GM19239 (cell line): ENCODE results near the gene DLL1.
"Not testable (repeated sequence)": the region's sequence is repeated elsewhere in the genome, so short reads cannot be mapped to it uniquely, and the experiment has no call there.

ENCODE experiments used
- DNase-seq: peaks from one replicate; pipeline ENCODE4 v3.0.0; 2011; ENCODE audit warnings: low spot score; ENCODE audit not compliant: insufficient read length
- FAIRE-seq: peaks from 2 replicates; lab custom pipeline; 2011; peaks lifted over from hg19 to GRCh38; lab: Jason Lieb, UNC

Gene DLL1

GRCh38 chr6:170270984-170271593 is 19.8 kb downstream of the DLL1 start:
- DNase-seq (no peak), FAIRE-seq (no peak)

- FAIRE-seq = no peak
Observed at GRCh38 chr6:170269846-170270541, 20.9 kb downstream of the DLL1 start.

GRCh38 chr6:170269151-170269845 is 21.6 kb downstream of the DLL1 start:
- FAIRE-seq = no peak
- no peak for DNase-seq

More at GRCh38 chr6:170269846-170270541, 20.9 kb downstream of the DLL1 start:
- DNase-seq = no peak

- DNase-seq = no peak
- FAIRE-seq = no peak
Observed at GRCh38 chr6:170268216-170269129, 22.4 kb downstream of the DLL1 start.

- FAIRE-seq = no peak
Observed at GRCh38 chr6:170267688-170268087, 23.2 kb downstream of the DLL1 start.

GRCh38 chr6:170266061-170266825 is 24.6 kb downstream of the DLL1 start:
- no peak for DNase-seq

More at GRCh38 chr6:170267688-170268087, 23.2 kb downstream of the DLL1 start:
- DNase-seq = no peak

GRCh38 chr6:170265655-170266054 is 25.2 kb downstream of the DLL1 start:
- DNase-seq = no peak
- FAIRE-seq = no peak

More at GRCh38 chr6:170266061-170266825, 24.6 kb downstream of the DLL1 start:
- no peak for FAIRE-seq

- not testable (repeated sequence) for FAIRE-seq, DNase-seq
Observed at GRCh38 chr6:170264644-170265043, 26.2 kb downstream of the DLL1 start.

GRCh38 chr6:170264086-170264485 is 26.8 kb downstream of the DLL1 start:
- FAIRE-seq (no peak), DNase-seq (no peak)

- DNase-seq (no peak), FAIRE-seq (no peak)
Observed at GRCh38 chr6:170263410-170263809, 27.5 kb downstream of the DLL1 start.

GRCh38 chr6:170262489-170263088 is 28.3 kb downstream of the DLL1 start:
- no peak for FAIRE-seq
- no peak for DNase-seq

- FAIRE-seq (no peak), DNase-seq (no peak)
Observed at GRCh38 chr6:170261643-170262488, 29.0 kb downstream of the DLL1 start.

- no peak for FAIRE-seq
- no peak for DNase-seq
Observed at GRCh38 chr6:170260686-170261085, 30.2 kb downstream of the DLL1 start.

GRCh38 chr6:170259278-170259677 is 31.6 kb downstream of the DLL1 start:
- DNase-seq = no peak
- FAIRE-seq = no peak

- FAIRE-seq (no peak), DNase-seq (no peak)
Observed at GRCh38 chr6:170258407-170258806, 32.5 kb downstream of the DLL1 start.

GRCh38 chr6:170257376-170257775 is 33.5 kb downstream of the DLL1 start:
- FAIRE-seq = no peak
- no peak for DNase-seq

GRCh38 chr6:170256641-170257040 is 34.2 kb downstream of the DLL1 start:
- DNase-seq (no peak), FAIRE-seq (no peak)

- no peak for DNase-seq
- FAIRE-seq = no peak
Observed at GRCh38 chr6:170255426-170256125, 35.3 kb downstream of the DLL1 start.
